CD4-positive, alpha-beta memory T cell (primary cell): ENCODE results near the gene SCFD2. TPM values are rescaled to one million over a fixed set of nuclear protein-coding genes. Genes with fewer than 3 reads are reported as not detected.

ENCODE experiments used
- CTCF ChIA-PET: fragments of 350-600 bp; sonication (Branson Sonifier 250); formaldehyde crosslinking; loops from one replicate; lab custom pipeline; 2021; ENCODE audit warnings: inconsistent platforms; ENCODE audit not compliant: partially characterized antibody; lab: Charles Lee
- POLR2A ChIA-PET: fragments of 350-600 bp; sonication (Branson Sonifier 250); formaldehyde crosslinking; loops from one replicate; lab custom pipeline; 2021; ENCODE audit not compliant: partially characterized antibody; lab: Charles Lee
- DNase-seq, 5 donors: peaks; one replicate each; pipeline versions ENCODE4 v3.0.0 to v3.0.0-alpha.2; 2020 to 2022; ENCODE audit warnings: mixed read lengths in 1 of 5
- H3K27ac ChIP-seq: one replicate; pipeline ENCODE4 v1.7.0; 2013; ENCODE audit warnings: low read depth, low read length
- H3K27me3 ChIP-seq: 2 replicates; pipeline ENCODE4 v1.7.0; 2013; ENCODE audit warnings: mild to moderate bottlenecking, low read length, moderate library complexity; ENCODE audit not compliant: insufficient read depth
- H3K36me3 ChIP-seq: 2 replicates; pipeline ENCODE4 v1.7.0; 2013; ENCODE audit warnings: mild to moderate bottlenecking, low read length, moderate library complexity; ENCODE audit not compliant: insufficient read depth
- H3K4me1 ChIP-seq: 2 replicates; pipeline ENCODE4 v1.7.0; 2013; ENCODE audit warnings: mild to moderate bottlenecking, low read length, moderate library complexity; ENCODE audit not compliant: insufficient read depth
- H3K4me3 ChIP-seq, 2 donors: one replicate each; pipeline ENCODE4 v1.7.0; 2013; ENCODE audit warnings: low read length in 2 of 2, mild to moderate bottlenecking in 1 of 2
- H3K9me3 ChIP-seq, 2 donors: one replicate each; pipeline ENCODE4 v1.7.0; 2013; ENCODE audit warnings: low read length in 2 of 2, control low read depth in 1 of 2; ENCODE audit not compliant: control insufficient read depth in 1 of 2
- H3K27ac Mint-ChIP-seq, 7 donors: one replicate each; pipeline ENCODE4 v1.8.0; 2020 to 2021; ENCODE audit warnings: mixed read lengths in 7 of 7, mild to moderate bottlenecking in 6 of 7, inconsistent platforms in 3 of 7, moderate library complexity in 3 of 7
- H3K27me3 Mint-ChIP-seq, 2 donors: one replicate each; pipeline ENCODE4 v1.8.0; 2020 to 2021; ENCODE audit warnings: mixed read lengths in 2 of 2
- H3K36me3 Mint-ChIP-seq, 2 donors: one replicate each; pipeline ENCODE4 v1.8.0; 2020 to 2021; ENCODE audit warnings: mixed read lengths in 2 of 2, inconsistent platforms in 1 of 2, mild to moderate bottlenecking in 1 of 2
- H3K4me1 Mint-ChIP-seq, 4 donors: one replicate each; pipeline ENCODE4 v1.8.0; 2020 to 2021; ENCODE audit warnings: mixed read lengths in 4 of 4, mild to moderate bottlenecking in 1 of 4
- H3K4me3 Mint-ChIP-seq, 8 donors: one replicate each; pipeline ENCODE4 v1.8.0; 2020 to 2021; ENCODE audit warnings: mixed read lengths in 8 of 8, mild to moderate bottlenecking in 7 of 8, moderate library complexity in 6 of 8, inconsistent platforms in 3 of 8
- H3K9me3 Mint-ChIP-seq, 8 donors: one replicate each; pipeline ENCODE4 v1.8.0; 2020 to 2021; ENCODE audit warnings: mixed read lengths in 8 of 8, mild to moderate bottlenecking in 5 of 8, inconsistent platforms in 3 of 8, moderate library complexity in 1 of 8
- intact Hi-C: fragments of 100-400 bp; cut with micrococcal nuclease; formaldehyde crosslinking; loops from one replicate; pipeline ENCODE4 v1.15.1; 2023
- polyA plus RNA-seq, 2 donors: library from polyadenylated mRNA; unstranded; fragments of 300-500 nt; fragmentation: Illumina TruSeq; gene quantifications; one replicate each; pipeline ENCODE4 v1.2.3, GENCODE V29; 2021
- total RNA-seq, 2 experiments: library from RNA; stranded (reverse); gene quantifications; one replicate each; pipeline ENCODE4 v1.2.3, GENCODE V29; 2021

Gene SCFD2
- total and polyA plus RNA-seq, 4 experiments from 2014 or later, result 12.4 to 21.2 (median 13.5) TPM

DNA sequence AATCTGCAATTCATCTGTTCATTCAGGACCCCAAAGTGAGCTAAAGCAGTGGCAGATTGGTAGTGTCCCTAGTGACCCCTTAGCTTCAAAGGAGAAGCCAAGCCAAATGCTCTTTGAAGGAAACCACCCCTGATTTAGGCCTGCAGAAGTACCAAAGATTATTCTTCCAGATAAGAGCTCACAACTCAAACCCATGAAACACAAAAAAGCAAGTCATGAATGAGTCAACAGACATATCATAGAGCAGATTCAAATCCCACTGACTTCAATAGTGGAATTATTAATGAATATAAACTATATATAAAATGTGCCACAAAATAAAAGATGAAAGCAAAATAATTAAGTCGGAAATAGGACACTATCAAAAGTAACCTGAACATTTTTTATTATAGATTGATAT is 197.6 kb downstream of the SCFD2 start:
- POLR2A ChIA-PET, result no interaction called here

DNA sequence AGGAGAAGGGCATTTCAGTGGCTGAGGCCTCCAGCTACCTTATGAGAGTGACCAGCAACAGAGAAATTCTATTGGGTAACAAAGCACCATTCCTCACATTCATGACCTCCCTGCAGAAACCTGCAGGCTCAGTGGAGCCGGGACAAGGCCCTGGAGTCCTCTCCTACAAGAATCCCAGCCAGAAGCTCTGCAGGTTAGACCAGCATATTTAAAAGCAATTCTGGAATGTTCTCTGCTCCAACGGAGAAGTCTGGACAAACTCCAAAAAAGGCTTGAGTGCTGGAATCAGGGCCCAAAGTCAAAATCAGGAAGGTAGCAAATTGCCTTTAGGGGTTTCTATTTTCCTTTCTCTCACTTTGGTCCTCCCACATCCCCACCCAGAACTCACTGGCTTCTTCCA is 202.9 kb downstream of the SCFD2 start:
- no peak for DNase-seq
- H3K4me3 Mint-ChIP-seq, result no peak overlapping the region
- no peak overlapping the region for H3K27ac Mint-ChIP-seq
- H3K27ac ChIP-seq, result no peak overlapping the region
- ChIA-PET CTCF (no interaction called here), POLR2A (no interaction called here)
- no peaks in the 10 kb centered on the region for H3K27me3 Mint-ChIP-seq
- no peaks in the 10 kb centered on the region for H3K9me3 ChIP-seq
- H3K36me3 ChIP-seq, result no peaks in the 10 kb centered on the region
- H3K4me1 Mint-ChIP-seq, result no peaks in the 10 kb centered on the region
- no peaks in the 10 kb centered on the region for H3K27me3 ChIP-seq
- H3K4me1 ChIP-seq, result no peaks in the 10 kb centered on the region
- intact Hi-C loops, result no loop called here
- peaks cover 14 to 55% of the 10 kb centered on the region in 2 donors for H3K36me3 Mint-ChIP-seq
- H3K4me3 ChIP-seq, result no peak overlapping the region
- peaks cover 0 to 7% (median 2%) of the 10 kb centered on the region in 8 donors for H3K9me3 Mint-ChIP-seq

More for the DNA sequence above, 197.6 kb downstream of the SCFD2 start:
- H3K36me3 ChIP-seq, result no peaks in the 10 kb centered on the region
- CTCF ChIA-PET, result no interaction called here
- peaks cover 27 to 47% of the 10 kb centered on the region in 2 donors for H3K36me3 Mint-ChIP-seq
- no peaks in the 10 kb centered on the region for H3K9me3 ChIP-seq
- H3K4me1 ChIP-seq, result no peaks in the 10 kb centered on the region
- H3K4me3 ChIP-seq, result no peak overlapping the region
- intact Hi-C loops, result no loop called here
- no peaks in the 10 kb centered on the region for H3K27me3 Mint-ChIP-seq
- no peak for DNase-seq
- H3K4me3 Mint-ChIP-seq, result no peak overlapping the region
- peaks cover 2 to 11% (median 8%) of the 10 kb centered on the region in 8 donors for H3K9me3 Mint-ChIP-seq
- no peaks in the 10 kb centered on the region for H3K27me3 ChIP-seq
- peaks cover 0 to 2% (median 0%) of the 10 kb centered on the region in 4 donors for H3K4me1 Mint-ChIP-seq
- no peak overlapping the region for H3K27ac Mint-ChIP-seq
- H3K27ac ChIP-seq, result no peak overlapping the region

DNA sequence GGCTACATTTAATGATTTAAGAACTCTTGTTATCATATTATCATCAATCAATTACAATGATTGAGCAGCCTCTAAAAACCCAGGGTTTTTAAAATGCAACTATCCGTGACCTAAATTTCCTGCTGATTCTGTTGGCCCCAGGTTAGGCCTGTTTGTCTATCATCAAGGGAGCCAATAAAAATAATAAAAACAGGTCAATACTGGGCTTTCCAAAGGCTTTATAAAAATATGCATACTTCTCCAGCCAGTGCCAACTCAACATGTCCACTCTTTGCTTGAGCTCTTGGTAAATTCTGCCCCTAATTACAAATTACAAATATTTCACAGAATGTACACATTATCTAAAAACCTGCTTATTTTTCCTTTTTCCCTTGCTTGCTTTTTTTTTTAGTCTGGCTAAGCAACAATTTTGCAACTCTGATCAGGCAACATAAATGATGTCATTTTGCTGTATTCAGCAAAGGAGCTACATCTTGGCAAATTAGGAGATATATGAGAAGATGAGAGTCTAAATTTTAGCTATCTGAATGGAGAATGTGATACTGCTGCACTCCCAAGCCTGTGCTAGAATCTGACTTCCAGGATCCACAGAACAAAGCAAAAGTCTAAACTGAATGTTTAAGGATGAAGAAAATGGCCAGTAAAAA is 204.0 kb downstream of the SCFD2 start:
- POLR2A ChIA-PET, result no interaction called here
- Histone ChIP-seq H3K9me3 (no peaks in the 10 kb centered on the region), H3K27me3 (no peaks in the 10 kb centered on the region), H3K27ac (no peak overlapping the region), H3K4me3 (no peak overlapping the region), H3K4me1 (no peaks in the 10 kb centered on the region), H3K36me3 (no peaks in the 10 kb centered on the region)
- intact Hi-C loops, result no loop called here
- DNase-seq, result no peak
- Mint-ChIP-seq H3K27ac (no peak overlapping the region), H3K36me3 (peaks cover 16 to 53% of the 10 kb centered on the region in 2 donors), H3K4me3 (no peak overlapping the region), H3K4me1 (no peaks in the 10 kb centered on the region), H3K27me3 (no peaks in the 10 kb centered on the region), H3K9me3 (peaks cover 0 to 6% (median 1%) of the 10 kb centered on the region in 8 donors)
- CTCF ChIA-PET, result no interaction called here

DNA sequence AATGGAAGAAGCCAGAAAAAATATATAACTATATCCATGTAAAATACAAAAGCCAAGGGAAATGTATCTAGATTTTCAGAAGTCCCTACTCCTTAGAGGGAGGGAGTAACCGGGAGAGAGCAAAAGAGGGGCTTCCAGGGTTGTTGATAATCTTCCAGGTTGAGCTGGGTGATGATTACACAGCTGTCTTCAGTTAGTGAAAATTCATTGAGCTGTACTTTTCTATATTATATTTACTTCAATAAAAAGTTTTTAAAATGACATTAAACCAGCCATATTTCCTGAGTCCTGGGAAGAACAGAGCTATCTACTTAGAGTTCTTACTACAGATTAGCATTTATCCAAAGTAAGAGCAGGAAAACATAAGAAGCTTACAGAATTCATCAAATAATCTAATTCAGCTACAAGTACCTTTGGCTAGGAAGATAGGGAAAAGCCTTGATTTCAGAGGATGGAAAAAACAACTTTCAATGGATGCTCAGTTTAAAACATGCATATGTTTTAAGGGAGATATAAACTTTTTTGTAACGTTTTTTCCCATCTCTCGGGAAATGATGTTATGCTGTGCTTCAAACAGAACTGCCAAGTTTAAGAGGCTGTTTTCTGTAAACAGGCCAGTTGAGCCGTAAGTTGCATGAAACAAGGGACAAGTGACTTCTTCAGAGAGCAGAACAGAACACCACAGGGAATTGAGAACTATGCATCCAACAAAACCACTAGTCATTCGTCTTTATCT is 204.6 kb downstream of the SCFD2 start:
- H3K4me3 ChIP-seq, result no peak overlapping the region
- no peaks in the 10 kb centered on the region for H3K36me3 ChIP-seq
- H3K9me3 Mint-ChIP-seq, result peaks cover 0 to 4% (median 0%) of the 10 kb centered on the region in 8 donors
- H3K4me1 ChIP-seq, result no peaks in the 10 kb centered on the region
- intact Hi-C loops, result no loop called here
- H3K27ac Mint-ChIP-seq, result no peak overlapping the region
- H3K4me1 Mint-ChIP-seq, result no peaks in the 10 kb centered on the region
- ChIA-PET POLR2A (no interaction called here), CTCF (no interaction called here)
- no peak for DNase-seq
- no peak overlapping the region for H3K4me3 Mint-ChIP-seq
- H3K36me3 Mint-ChIP-seq, result peaks cover 13 to 47% of the 10 kb centered on the region in 2 donors
- H3K27ac ChIP-seq, result no peak overlapping the region
- no peaks in the 10 kb centered on the region for H3K27me3 Mint-ChIP-seq
- no peaks in the 10 kb centered on the region for H3K27me3 ChIP-seq
- no peaks in the 10 kb centered on the region for H3K9me3 ChIP-seq

DNA sequence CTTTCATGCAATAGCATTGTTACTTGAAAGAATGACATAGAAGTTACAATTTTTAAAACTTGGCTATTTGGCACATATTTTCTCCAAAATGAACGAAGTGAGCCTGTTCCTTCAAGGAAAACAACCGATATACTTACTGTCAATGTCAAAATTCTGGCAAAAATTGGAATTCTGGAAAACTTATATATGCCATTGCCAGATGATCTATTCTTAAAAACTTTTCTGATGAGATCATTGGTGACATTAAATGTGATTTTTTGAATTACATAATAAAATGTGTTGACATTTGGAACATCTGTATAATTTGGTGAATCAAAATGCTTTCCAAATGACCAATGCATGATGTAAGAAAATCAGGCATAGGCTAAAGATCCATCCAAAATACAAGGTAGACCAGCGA is 209.0 kb downstream of the SCFD2 start:
- H3K27ac ChIP-seq, result no peak overlapping the region
- H3K27me3 ChIP-seq, result no peaks in the 10 kb centered on the region
- DNase-seq, result no peak
- ChIA-PET POLR2A (no interaction called here), CTCF (no interaction called here)
- H3K27ac Mint-ChIP-seq, result no peak overlapping the region
- no peaks in the 10 kb centered on the region for H3K36me3 ChIP-seq
- H3K4me1 Mint-ChIP-seq, result no peaks in the 10 kb centered on the region
- no peaks in the 10 kb centered on the region for H3K27me3 Mint-ChIP-seq
- peaks cover 30 to 57% of the 10 kb centered on the region in 2 donors for H3K36me3 Mint-ChIP-seq
- intact Hi-C loops, result no loop called here
- H3K9me3 Mint-ChIP-seq, result no peaks in the 10 kb centered on the region
- no peak overlapping the region for H3K4me3 ChIP-seq
- H3K4me1 ChIP-seq, result no peaks in the 10 kb centered on the region
- no peak overlapping the region for H3K4me3 Mint-ChIP-seq
- H3K9me3 ChIP-seq, result no peaks in the 10 kb centered on the region

DNA sequence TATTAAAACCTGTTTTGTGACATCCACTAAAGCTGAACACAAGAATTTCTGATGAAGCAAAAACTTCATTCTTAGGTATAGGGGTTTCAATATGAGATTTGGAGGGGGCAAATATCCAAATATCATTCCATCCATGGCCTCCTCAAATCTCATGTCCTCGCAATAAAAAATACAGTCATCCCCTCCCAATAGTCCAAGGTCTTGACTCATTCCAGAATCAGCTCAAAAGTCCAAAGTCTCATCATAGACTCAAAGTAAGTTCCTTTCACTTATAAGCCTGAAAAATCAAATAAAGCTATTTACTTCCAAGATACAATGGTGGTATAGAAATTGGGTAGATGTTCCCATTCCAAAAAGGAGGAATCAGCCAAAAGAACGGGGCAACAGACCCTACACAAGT is 213.4 kb downstream of the SCFD2 start:
- Histone ChIP-seq H3K4me3 (no peak overlapping the region), H3K9me3 (no peaks in the 10 kb centered on the region), H3K27ac (no peak overlapping the region), H3K27me3 (no peaks in the 10 kb centered on the region), H3K4me1 (no peaks in the 10 kb centered on the region), H3K36me3 (no peaks in the 10 kb centered on the region)
- POLR2A ChIA-PET, result no interaction called here
- Mint-ChIP-seq H3K4me3 (no peak overlapping the region), H3K9me3 (no peaks in the 10 kb centered on the region), H3K27ac (no peak overlapping the region), H3K36me3 (peaks cover 29 to 40% of the 10 kb centered on the region in 2 donors), H3K27me3 (no peaks in the 10 kb centered on the region), H3K4me1 (no peaks in the 10 kb centered on the region)
- intact Hi-C loops, result no loop called here
- no peak for DNase-seq
- CTCF ChIA-PET, result interaction anchor here (1.1 kb wide), 1 partner anchor 12 kb away, joined by 3 read pairs; no protein-coding TSS in a partner anchor

DNA sequence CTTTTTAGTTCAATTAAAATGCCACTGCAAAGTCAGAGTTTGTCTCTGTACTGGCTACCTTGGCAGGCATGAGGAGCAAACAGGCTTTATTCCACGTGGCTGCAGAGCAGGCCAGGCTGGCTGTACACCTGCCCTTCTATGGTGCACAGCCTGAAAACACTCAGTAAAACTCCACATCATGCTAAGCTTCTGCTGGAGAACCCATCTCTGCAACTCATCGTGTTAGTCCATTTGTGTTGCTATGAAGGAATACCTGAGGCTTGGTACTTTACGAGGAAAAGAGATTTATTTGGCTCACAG is 214.4 kb downstream of the SCFD2 start:
- Histone ChIP-seq H3K27me3 (no peaks in the 10 kb centered on the region), H3K9me3 (no peaks in the 10 kb centered on the region), H3K27ac (no peak overlapping the region), H3K36me3 (no peaks in the 10 kb centered on the region), H3K4me1 (no peaks in the 10 kb centered on the region), H3K4me3 (no peak overlapping the region)
- no peaks in the 10 kb centered on the region for H3K4me1 Mint-ChIP-seq
- peaks cover 29 to 43% of the 10 kb centered on the region in 2 donors for H3K36me3 Mint-ChIP-seq
- no peaks in the 10 kb centered on the region for H3K27me3 Mint-ChIP-seq
- H3K4me3 Mint-ChIP-seq, result no peak overlapping the region
- POLR2A ChIA-PET, result no interaction called here
- intact Hi-C loops, result no loop called here
- DNase-seq, result no peak
- no peak overlapping the region for H3K27ac Mint-ChIP-seq
- H3K9me3 Mint-ChIP-seq, result no peaks in the 10 kb centered on the region
- CTCF ChIA-PET, result no interaction called here
